Measurements from ENCODE around the gene CGN.

GRCh38 chr1:151518431-151518830, 7.2 kb downstream of the CGN start:
- TF ChIP-seq, protein P1, sequence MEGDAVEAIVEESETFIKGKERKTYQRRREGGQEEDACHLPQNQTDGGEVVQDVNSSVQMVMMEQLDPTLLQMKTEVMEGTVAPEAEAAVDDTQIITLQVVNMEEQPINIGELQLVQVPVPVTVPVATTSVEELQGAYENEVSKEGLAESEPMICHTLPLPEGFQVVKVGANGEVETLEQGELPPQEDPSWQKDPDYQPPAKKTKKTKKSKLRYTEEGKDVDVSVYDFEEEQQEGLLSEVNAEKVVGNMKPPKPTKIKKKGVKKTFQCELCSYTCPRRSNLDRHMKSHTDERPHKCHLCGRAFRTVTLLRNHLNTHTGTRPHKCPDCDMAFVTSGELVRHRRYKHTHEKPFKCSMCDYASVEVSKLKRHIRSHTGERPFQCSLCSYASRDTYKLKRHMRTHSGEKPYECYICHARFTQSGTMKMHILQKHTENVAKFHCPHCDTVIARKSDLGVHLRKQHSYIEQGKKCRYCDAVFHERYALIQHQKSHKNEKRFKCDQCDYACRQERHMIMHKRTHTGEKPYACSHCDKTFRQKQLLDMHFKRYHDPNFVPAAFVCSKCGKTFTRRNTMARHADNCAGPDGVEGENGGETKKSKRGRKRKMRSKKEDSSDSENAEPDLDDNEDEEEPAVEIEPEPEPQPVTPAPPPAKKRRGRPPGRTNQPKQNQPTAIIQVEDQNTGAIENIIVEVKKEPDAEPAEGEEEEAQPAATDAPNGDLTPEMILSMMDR (IDR thresholded peaks at IDR 0.05; ENCODE audit: low read depth, low read length), result no peak
- no peak for TF ChIP-seq MAX (IDR thresholded peaks at IDR 0.05; ENCODE audit: low read depth, low read length)
- no peak for TF ChIP-seq POLR2A (IDR thresholded peaks at IDR 0.05; ENCODE audit: extremely low read depth, insufficient read length)
